ENCODE data around the gene DYNC1I2.

Gene DYNC1I2

DNA sequence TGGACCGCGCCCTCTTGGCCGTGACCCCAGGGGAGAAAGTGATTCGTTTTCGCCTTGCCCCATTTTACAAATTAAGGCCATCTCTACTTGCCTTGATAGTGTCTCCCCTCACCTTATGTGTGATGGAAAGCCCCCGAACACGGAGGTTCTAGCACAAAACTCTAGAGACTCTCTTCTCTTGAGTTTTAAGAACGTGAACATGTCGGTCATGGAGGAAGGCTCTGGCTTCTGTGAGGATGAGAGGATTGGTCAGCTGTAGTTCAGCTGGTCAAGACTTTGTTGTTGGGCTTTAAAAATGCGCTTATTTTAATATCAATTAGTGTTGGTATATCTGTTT lies 828 bp downstream of the DYNC1I2 start:
- TF ChIP-seq, protein P1, sequence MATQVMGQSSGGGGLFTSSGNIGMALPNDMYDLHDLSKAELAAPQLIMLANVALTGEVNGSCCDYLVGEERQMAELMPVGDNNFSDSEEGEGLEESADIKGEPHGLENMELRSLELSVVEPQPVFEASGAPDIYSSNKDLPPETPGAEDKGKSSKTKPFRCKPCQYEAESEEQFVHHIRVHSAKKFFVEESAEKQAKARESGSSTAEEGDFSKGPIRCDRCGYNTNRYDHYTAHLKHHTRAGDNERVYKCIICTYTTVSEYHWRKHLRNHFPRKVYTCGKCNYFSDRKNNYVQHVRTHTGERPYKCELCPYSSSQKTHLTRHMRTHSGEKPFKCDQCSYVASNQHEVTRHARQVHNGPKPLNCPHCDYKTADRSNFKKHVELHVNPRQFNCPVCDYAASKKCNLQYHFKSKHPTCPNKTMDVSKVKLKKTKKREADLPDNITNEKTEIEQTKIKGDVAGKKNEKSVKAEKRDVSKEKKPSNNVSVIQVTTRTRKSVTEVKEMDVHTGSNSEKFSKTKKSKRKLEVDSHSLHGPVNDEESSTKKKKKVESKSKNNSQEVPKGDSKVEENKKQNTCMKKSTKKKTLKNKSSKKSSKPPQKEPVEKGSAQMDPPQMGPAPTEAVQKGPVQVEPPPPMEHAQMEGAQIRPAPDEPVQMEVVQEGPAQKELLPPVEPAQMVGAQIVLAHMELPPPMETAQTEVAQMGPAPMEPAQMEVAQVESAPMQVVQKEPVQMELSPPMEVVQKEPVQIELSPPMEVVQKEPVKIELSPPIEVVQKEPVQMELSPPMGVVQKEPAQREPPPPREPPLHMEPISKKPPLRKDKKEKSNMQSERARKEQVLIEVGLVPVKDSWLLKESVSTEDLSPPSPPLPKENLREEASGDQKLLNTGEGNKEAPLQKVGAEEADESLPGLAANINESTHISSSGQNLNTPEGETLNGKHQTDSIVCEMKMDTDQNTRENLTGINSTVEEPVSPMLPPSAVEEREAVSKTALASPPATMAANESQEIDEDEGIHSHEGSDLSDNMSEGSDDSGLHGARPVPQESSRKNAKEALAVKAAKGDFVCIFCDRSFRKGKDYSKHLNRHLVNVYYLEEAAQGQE (IDR thresholded peaks at IDR 0.05; ENCODE audit: low read depth): no peak
- TF ChIP-seq EGR1 (IDR thresholded peaks at IDR 0.05) (no peak), EP300 (IDR thresholded peaks at IDR 0.05; ENCODE audit: borderline replicate concordance) (no peak), TCF12 (IDR thresholded peaks at IDR 0.05; ENCODE audit: low read depth) (no peak), ZBTB7A (IDR thresholded peaks at IDR 0.05; ENCODE audit: low read depth) (no peak), TEAD4 (IDR thresholded peaks at IDR 0.05) (no peak), NFIC (IDR thresholded peaks at IDR 0.05) (no peak), RAD21 (IDR thresholded peaks at IDR 0.05; ENCODE audit: low read depth) (no peak), CEBPB (IDR thresholded peaks at IDR 0.05) (no peak), TAF1 (IDR thresholded peaks at IDR 0.05; ENCODE audit: low read depth) (no peak), FOXM1 (IDR thresholded peaks at IDR 0.05; ENCODE audit: borderline replicate concordance, low read depth) (no peak), YY1 (IDR thresholded peaks at IDR 0.05; ENCODE audit: low read depth) (no peak), CREB1 (IDR thresholded peaks at IDR 0.05; ENCODE audit: low read depth) (no peak)
- TF ChIP-seq, protein P2, sequence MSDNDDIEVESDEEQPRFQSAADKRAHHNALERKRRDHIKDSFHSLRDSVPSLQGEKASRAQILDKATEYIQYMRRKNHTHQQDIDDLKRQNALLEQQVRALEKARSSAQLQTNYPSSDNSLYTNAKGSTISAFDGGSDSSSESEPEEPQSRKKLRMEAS (IDR thresholded peaks at IDR 0.05): no peak
- TF ChIP-seq, protein P3, sequence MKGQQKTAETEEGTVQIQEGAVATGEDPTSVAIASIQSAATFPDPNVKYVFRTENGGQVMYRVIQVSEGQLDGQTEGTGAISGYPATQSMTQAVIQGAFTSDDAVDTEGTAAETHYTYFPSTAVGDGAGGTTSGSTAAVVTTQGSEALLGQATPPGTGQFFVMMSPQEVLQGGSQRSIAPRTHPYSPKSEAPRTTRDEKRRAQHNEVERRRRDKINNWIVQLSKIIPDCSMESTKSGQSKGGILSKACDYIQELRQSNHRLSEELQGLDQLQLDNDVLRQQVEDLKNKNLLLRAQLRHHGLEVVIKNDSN (IDR thresholded peaks at IDR 0.05): no peak

DNA sequence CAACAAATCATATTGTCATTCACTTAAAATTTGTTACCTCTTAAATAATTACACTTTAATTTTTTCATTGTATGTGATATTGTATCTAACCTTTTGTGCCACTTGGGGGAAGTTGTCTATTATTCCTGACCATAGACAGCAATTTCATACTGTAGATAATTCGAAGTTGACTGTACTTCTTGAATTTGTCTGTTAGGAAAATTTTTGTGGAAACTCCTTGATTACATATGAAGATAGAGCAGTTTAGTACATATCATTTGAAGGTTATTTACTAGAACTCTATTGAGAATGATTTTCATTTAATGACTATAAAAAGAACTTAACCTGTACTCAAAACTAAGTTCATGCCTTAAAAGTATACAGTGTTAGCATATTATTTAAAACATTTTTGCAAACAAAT lies 5.1 kb downstream of the DYNC1I2 start:
- TF ChIP-seq, protein P3 (IDR thresholded peaks at IDR 0.05): no peak
- no peak for TF ChIP-seq RAD21 (IDR thresholded peaks at IDR 0.05; ENCODE audit: low read depth)

DNA sequence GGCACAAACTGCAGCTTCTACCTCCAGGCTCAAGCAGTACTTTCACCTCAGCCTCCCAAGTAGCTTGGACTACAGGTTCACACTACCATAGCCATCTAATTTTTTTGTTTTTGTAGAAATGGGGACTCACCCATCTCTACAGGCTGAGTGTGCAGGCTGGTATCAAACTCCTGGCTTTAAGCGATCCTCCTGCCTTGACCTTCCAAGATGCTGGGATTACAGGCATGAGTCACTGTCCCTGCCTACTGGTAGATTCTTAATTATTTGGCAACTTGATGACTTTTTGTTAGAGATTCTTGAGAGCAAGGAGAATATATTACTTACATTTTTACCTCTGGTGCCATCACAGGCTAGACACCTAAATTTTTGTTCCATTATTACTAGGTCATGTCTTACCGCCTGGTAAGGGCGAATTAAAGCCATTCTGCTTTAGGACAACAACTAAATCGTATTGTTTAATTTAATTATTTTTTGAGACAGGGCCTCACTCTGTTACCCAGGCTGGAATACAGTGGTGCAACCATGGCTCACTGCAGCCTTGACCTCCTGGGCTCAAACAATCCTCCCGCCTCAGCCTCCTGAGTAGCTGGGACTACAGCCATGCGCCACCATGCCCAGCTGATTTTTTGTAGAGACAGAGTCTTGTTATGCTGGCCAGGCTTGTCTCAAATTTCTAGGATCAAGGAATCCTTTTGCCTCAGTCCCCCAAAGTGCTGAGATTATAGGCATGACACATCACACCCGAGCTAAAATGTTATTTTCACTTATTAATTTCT lies 15.7 kb downstream of the DYNC1I2 start:
- TF ChIP-seq ZBTB7A (IDR thresholded peaks at IDR 0.05; ENCODE audit: low read depth): no peak

DNA sequence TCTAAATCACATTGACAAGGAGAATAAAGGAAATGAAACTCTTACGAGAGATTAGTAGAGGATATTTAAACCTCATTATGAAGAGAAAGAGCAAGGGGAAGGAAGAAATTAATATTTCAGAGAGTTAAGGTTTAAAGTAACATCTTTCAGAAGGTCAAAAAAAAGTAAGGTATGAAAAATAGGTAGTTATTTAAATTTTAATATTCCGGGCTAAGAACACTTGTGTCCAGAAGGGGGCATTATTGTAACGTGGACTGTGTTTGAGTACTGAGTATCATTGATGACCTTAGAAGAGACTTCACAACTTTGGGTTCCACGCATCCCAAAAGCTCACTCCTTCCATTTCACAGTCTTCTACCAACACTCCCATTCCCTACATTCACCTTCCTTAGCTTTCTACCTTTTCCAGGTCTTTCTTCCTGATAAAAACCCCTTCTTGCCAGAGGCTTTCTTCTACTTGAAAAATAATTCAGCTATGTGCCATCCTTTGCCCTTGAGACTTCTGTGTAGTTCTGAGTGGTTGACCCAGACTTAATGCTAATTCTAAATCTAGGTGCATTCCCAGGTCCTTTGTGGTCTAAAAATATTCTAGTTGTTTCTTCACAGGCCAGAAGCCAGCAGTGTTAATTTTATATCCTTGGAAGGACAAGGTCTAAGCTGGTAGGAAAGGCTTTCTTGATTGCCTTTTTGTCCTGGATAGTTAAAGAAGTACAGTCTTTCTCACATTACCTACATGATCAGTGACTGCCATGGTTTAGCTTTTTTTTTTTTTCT lies 16.5 kb downstream of the DYNC1I2 start:
- TF ChIP-seq RAD21 (IDR thresholded peaks at IDR 0.05; ENCODE audit: low read depth): peak; percentile 50; the same call in 1 of the 2 replicates
- TF ChIP-seq CEBPB (IDR thresholded peaks at IDR 0.05): no peak

DNA sequence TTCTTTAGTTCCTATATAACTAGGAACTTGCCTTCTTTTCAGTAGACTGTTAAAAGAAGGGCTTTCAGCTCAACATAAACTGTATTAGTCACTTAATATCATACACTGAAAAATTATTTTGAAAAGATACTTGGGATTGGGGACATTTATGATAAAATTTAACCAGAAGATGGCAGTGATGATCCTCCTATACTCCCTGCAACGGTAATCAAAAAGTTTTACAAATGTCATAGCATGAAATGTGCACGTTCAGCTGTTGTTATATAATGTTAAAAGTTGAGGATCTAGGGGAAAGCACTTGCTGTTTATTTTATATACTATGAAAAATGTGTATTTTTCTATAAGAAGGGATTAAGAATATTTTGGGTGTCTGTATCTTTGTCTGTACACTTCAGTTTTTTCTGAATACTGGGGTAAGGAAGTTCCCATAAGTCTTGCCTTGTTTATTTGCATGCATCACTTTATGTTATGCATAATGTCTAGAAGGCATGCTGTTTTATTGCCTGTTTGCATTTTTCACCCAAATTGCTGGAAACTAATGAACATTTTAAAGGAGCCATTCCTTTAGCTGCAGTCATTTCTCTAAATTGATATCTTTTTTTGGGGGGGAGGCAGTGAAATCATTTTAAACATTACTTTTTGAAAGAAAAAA lies 19.0 kb downstream of the DYNC1I2 start:
- TF ChIP-seq, protein P2 (IDR thresholded peaks at IDR 0.05): no peak
- TF ChIP-seq CEBPB (IDR thresholded peaks at IDR 0.05) (no peak), YY1 (IDR thresholded peaks at IDR 0.05; ENCODE audit: low read depth) (no peak), NFIC (IDR thresholded peaks at IDR 0.05) (no peak)

DNA sequence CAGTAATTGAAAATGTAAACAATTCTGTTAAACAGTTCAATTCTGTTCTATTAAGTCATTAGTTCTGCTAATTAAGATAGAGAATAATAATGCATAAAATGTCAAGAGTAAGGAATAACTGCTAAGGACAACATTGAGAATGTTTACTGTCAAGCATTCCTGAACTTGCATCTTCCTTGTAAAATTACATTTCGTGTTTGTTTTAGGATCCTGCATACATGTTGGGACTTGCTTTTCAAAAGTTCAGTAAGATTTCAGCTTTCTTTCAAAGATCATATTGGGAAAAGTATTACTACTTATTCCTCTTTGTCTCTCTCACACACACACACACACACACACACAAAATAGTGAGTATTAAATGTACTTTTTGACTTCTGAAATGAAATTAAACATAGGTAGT lies 20.5 kb downstream of the DYNC1I2 start:
- TF ChIP-seq RAD21 (IDR thresholded peaks at IDR 0.05; ENCODE audit: low read depth) (no peak), CEBPB (IDR thresholded peaks at IDR 0.05) (no peak), ZBTB7A (IDR thresholded peaks at IDR 0.05; ENCODE audit: low read depth) (no peak), FOXM1 (IDR thresholded peaks at IDR 0.05; ENCODE audit: borderline replicate concordance, low read depth) (no peak), CREB1 (IDR thresholded peaks at IDR 0.05; ENCODE audit: low read depth) (no peak), TCF12 (IDR thresholded peaks at IDR 0.05; ENCODE audit: low read depth) (no peak), TEAD4 (IDR thresholded peaks at IDR 0.05) (no peak), NFIC (IDR thresholded peaks at IDR 0.05) (no peak)
- TF ChIP-seq, protein P1 (IDR thresholded peaks at IDR 0.05; ENCODE audit: low read depth): no peak

Data from Ishikawa (cell line).